Measurements from ENCODE around the gene UROC1.

Gene UROC1

GRCh38 chr3:126477061-126477380 lies 40.6 kb downstream of the UROC1 start:
- no peak for DNase-seq

DNA sequence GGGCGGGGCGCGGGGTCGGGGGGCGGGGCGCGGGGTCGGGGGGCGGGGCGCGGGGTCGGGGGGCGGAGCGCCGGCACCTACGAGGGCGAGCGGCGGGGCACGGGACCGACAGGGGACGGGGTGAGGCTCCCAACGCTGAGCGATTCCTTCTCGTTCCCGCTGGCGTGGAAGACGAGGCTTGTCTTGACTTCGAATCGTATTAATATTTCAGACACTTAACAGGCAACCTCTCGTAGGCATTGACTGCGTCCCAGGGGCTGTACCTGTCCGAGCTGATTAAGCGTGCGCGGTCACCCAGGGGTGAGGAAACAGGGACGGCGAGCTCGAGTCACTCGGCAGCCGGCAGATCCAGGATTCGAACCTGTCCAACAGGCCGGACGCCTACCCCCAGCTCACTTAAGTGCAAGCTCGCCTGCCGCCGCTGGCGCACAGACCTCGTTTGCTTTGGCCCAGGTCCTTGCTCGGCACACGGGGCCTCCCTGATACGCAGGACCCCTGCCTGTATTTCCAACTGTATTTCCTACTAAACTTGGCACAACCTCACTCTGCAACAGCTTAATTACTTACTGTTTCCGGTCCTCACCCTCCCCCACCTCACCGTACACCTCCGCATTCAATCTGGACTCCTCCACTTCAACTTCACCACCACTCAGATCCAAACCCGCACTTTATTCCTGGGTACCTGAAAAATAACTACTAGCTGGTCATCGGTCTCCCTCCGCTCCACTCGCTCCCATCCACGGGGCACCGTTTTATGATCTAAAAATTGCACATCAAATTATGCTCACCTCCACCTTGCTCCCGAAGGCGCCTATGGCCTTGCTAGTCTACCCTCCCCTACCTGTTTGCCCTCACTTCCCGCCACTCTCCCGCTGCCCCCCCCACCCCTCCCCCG lies 41.2 kb downstream of the UROC1 start:
- DNase-seq, result no peak

DNA sequence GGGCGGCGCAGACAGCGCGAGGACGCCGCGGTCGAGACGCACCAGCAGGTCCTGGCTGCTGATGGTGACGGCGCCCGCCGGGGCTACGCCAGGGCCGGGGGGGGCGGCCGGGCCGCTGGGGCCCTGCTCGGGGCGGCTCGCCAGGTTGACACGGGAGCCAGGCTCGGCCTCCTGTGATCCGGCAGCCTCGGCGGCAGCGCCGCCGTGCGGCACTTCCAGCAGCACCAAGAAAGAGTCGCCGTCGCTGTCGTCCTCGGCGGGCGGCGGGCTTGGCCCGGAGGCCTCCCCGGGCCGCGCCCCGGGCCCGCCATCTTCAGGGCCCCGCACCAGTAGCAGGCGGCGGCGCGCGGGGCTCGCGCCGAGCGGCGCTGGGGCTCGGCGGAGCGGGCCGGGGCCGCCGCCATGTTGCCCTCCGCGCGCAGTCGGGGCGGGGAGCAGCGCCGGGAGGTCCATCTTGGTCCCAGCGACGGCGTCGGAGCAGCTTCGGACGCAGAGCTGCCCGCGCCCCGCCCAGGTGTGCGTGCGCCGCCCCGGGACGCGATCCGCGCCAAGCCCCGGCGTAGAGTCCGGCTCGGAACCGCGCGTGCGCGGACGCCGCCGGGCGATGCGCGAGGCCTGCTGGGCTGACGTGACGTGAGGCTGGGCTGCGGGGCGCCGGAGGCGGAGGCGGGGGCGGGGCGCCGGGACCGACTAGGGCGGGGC lies 42.0 kb downstream of the UROC1 start, which contains the start of gene ZXDC:
Gene ZXDC, minus strand, starts transcription at position 479 of the 702 bp plus-strand sequence. Its CDS starts 26 bp downstream, at position 453.
- peak; percentile 89 for DNase-seq

DNA sequence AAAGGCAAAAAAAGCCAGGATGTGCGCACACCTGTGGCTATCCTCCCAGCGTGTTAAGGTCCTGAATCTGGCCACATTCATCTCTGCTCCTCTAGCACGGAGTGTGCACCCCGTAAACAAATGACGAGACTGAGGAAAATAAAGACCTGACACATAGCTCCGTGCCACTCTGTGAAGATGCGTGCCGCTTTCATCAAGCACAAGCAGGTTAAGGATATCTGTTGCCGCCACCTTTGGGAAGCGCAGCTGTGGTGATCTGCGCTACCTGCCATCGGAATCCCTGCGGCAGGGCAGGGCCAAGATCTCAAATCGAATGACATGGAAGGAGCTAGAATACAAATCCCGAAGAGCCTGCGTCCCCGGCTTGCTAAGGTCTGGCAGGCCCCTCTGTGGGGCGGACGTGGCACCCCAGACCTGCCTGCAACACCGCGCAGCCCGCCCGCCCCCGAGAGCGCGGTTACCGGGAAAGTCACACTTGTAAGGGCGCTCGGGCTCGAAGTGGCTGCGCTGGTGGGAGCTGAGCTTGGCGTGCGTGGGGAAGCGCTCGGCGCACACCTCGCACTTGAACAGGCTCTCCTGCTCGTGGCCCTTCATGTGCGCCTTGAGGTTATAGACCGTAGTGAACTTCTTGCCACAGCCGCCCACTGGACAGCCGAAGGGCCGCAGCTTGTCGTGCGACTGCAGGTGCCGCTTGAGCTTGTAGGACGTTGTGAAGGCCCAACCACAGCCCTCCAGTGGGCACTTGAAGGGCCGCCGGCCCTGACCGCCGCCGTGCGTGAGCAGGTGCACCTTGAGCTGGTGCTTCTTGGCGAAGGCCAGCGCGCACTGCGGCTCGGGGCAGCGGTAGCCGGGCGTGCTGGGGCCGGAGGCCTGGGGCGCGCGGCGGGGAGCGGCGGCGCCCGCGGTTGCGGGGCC lies 42.8 kb downstream of the UROC1 start:
- peak; percentile 15 for DNase-seq

DNA sequence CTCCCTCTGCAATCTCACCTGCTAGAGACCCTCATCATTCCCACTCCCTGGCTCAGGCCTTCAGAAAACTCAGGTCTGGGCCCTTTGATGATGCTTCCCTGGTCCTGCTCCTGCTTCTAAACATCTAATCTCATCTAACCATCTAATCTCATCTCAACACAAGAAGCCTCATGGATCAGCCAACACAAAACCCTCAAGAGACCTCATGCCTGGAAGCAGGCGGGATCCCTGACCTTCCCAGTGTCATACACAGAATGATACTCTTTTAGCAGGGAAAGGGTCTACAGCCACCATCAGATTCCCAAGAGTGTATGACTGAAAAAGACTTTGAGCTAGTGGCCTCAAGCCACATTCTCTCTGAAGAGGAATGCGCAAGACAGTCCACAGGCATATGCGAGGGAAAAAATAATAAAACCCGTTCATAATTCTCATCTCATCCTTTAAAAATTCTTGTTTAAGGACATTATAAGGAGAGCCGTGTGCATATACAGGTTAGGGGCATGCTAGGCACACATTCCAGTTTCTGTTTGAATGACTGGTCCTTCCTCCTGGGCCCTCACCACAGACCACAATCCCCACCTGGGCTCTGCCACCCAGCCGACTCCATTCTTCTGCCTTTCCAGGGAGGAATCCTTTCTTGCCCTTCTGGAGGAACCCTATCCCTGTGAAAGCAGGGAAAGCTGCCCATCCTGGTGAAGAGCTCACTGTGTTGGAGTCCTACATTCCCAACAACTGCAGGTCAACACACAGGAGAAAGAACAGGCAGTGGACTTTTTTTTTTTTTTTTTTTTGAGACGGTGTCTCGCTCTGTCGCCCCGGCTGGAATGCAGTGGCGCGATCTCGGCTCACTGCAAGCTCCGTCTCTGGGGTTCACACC lies 44.0 kb downstream of the UROC1 start:
- no peak for DNase-seq

DNA sequence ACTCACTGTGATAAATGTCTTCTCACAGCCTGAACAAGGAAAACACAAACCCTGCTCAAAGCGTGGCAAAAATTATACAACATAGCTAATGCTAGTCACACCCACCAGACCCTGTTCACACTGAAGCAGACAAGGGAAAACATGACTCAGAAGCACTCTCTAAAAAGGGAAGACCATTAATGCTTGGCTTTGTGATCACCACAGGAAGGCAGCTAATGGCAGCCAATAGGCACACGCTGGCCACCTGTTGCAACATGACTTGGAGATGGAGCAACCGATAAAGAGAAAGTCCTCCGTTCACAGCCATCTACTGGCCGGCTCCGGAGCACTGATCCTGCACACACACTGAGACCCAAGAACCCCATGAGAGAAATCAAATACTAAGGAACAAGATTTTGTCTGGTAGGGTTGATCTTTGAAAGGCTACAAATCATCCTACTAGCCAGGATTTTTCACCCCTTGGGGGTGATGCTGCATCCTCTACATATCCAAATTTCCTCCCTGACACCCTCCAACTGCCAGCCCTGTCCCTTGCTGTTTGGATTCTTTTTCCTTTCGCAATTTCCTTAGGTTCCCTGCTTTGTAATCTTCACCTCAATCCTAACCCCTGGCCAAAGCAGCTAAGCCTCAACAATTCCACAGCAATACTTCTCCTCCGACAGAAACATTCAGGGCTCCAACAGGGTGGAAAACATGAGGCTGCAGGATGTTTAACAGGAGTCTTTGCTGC lies 45.1 kb downstream of the UROC1 start:
- no peak for DNase-seq

DNA sequence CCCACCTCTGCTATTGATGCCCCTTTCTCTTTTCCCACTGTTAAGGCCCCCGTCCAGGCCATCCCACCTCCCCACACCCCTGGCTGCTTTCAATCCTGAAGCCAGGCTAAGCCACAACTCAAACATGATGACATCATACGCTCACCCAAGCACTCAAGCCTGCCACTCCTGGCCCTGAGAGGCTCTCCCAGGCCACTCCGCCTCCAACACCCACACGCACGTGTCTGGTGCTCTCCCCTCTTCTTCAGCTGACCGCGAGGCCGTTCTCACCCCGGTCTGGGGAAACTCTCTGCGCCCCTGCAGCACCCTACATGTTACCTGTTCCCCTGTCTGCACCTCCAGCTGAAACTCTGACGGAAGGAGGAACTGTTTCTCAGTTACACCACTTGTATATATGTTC lies 48.1 kb downstream of the UROC1 start:
- no peak for DNase-seq

- no peak for DNase-seq
Measured at GRCh38 chr3:126468028-126468891, 49.3 kb downstream of the UROC1 start.

- DNase-seq, result no peak
Measured at GRCh38 chr3:126467611-126467955, 50.0 kb downstream of the UROC1 start.

DNA sequence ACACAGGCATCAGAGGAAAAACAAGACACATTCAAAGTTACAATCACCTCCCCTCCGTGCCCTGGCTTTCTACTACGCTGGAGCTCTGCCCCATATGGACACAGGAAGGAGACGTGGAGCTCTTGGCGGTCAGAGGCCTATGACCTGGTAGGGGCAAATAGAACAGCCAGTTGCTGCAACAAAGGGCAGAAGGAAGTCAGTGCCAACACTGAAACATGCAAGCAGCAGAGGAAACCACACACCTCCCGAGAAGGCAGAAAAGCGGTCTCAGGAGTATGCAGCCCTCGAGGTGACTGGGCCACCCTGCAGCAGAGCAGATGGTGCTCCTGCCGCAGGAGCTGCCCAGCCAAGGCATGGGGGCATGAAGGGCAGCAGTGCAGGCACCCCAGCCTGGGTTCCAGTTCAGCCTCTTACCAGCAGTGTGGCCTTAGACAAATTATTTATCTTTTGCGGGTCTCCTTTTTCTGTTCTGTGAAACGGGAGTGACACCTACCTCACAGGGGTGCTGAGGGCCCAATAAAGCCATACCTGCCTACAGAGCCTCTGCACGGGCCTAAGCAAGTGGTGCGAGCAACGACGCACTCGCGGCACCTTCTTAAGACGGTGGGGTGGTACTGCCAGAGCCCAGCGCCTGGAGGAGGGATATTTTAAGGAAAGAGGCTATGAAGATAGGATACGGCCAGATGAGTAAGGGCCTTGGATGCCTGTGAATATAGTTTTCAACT lies 50.5 kb downstream of the UROC1 start:
- no peak for DNase-seq

- DNase-seq, result no peak
Measured at GRCh38 chr3:126465928-126466544, 51.5 kb downstream of the UROC1 start.

GRCh38 chr3:126464997-126465396 lies 52.6 kb downstream of the UROC1 start:
- DNase-seq, result no peak

GRCh38 chr3:126464494-126464893 lies 53.1 kb downstream of the UROC1 start:
- no peak for DNase-seq

DNA sequence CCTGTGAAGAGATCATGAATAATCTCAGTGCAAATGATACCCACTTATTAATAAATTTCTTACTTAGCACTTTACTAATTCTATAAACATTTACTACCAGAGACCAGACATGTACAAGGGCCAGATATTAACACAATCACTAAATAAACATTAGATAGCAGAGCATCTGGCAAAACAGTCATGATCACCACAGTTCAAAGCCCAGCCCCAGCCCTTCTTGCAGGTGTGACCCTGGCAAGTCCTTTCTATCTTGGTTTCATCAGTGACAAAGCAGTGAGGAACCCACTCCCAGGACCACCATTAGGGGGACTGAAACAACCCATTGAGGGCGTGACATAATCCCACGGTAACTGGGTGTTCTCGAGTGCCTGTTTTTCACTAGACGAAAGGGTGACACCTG lies 53.5 kb downstream of the UROC1 start:
- no peak for DNase-seq

GRCh38 chr3:126463521-126463920 lies 54.1 kb downstream of the UROC1 start:
- DNase-seq, result no peak

DNA sequence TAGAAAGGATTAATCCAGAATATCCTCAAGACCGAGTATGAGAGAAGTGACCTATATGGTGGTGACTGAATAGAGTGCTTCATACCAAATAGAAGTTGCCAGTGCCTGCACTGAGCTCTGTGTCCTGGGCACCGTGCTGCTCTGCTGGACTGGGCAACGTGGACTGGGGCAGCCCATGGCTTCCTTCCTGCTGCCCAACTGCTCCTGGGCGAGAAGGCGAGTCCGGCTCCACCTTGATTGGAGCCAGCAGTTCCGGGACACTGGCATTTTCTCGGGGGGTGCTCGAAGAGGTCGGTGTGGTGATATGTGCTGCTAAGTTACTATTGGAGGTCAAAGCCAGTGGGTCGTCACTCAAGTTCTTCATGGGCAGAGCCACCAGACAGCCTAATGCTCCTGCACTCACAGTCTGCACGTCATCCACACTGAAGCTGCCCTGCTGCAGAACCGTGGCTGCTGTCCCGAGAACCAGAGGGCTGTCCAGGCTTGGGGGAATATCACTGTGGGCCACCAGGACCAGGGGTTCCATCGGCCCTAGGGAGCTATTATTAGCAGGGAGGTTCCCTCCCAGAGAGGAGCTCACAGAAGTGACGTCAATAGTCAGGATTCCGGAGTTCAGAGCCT lies 56.0 kb downstream of the UROC1 start:
- DNase-seq, result no peak

- no peak for DNase-seq
Measured at GRCh38 chr3:126460381-126460780, 57.2 kb downstream of the UROC1 start.

DNA sequence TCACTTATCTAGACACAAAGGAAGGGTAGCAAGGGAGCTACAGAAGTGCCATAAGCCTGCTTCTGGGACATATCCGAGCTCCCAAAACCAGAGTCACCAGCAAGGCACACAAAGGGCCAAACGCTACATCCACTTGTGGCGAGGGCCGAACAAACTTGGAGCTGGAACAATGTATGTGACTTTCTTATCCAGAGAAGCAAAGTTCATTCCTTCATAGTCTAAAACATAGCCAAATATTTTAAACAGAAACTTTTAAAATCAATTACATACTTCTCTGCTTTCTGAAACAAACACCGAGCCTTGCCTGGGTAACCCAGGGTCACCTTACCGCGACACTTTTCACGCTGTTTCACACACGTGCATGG lies 57.8 kb downstream of the UROC1 start:
- DNase-seq, result no peak

All from central memory CD4-positive, alpha-beta T cell (primary cell).